Thyroid gland (tissue), 4 donors: ENCODE measurements around the gene MAP3K10.
A peak's percentile ranks its signal among the peaks of the same experiment; 100 is the strongest.

Experiments
- CTCF ChIP-seq, 6 experiments: fragments of 200-600 bp in 3 of 6; fragments of 450-650 bp in 3 of 6; sonication (generic) in 3 of 6; IDR thresholded peaks; one replicate each; pipeline ENCODE4 v1.5.1; 2016 to 2019; ENCODE audit warnings: antibody characterized with exemption in 6 of 6, mild to moderate bottlenecking in 2 of 6, inconsistent platforms in 1 of 6, moderate library complexity in 1 of 6
- POLR2A ChIP-seq, 2 donors: fragments of 450-650 bp; IDR thresholded peaks; one replicate each; pipeline ENCODE4 v1.6.1; 2017; ENCODE audit warnings: antibody characterized with exemption in 2 of 2, mild to moderate bottlenecking in 2 of 2, moderate library complexity in 1 of 2

- peak in 3 of 6 experiments; percentile 32 to 52 (median 48) for TF ChIP-seq CTCF (IDR thresholded peaks at IDR 0.05)
- no peak for TF ChIP-seq POLR2A (IDR thresholded peaks at IDR 0.05)
These were observed 25.8 kb upstream of the MAP3K10 start for GRCh38 chr19:40165362-40165937.
